IPS-NIHi11 (cell line): ENCODE results near the gene NDRG4.
"Not testable (repeated sequence)": the region's sequence is repeated elsewhere in the genome, so short reads cannot be mapped to it uniquely, and the experiment has no call there.

ENCODE experiments used
- DNase-seq: peaks from one replicate; pipeline ENCODE4 v3.0.0; 2012; ENCODE audit warnings: mixed read lengths, low spot score

The NDRG4 gene

DNA sequence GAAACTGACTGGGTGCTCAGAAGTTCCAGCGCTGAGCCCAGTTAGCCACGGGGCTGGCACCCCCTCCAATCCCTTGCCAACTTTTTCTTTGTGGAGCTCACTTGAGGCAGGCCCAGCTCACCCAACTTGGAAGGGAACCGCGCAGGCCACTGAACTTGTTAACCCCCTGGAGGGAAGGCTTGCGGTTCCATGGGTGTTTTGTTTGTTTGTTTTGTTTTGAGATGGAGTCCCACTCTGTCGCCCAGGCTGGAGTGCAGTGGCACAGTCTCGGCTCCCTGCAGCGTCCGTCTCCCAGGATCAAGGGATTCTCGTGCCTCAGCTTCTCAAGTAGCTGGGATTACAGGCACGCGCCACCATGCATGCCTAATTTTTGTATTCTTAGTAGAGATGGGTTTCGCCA is 34.1 kb upstream of the NDRG4 start:
- DNase-seq: no peak

GRCh38 chr16:58466396-58466795 is 33.5 kb upstream of the NDRG4 start:
- no peak for DNase-seq

GRCh38 chr16:58467905-58468304 is 32.0 kb upstream of the NDRG4 start:
- DNase-seq: no peak

DNA sequence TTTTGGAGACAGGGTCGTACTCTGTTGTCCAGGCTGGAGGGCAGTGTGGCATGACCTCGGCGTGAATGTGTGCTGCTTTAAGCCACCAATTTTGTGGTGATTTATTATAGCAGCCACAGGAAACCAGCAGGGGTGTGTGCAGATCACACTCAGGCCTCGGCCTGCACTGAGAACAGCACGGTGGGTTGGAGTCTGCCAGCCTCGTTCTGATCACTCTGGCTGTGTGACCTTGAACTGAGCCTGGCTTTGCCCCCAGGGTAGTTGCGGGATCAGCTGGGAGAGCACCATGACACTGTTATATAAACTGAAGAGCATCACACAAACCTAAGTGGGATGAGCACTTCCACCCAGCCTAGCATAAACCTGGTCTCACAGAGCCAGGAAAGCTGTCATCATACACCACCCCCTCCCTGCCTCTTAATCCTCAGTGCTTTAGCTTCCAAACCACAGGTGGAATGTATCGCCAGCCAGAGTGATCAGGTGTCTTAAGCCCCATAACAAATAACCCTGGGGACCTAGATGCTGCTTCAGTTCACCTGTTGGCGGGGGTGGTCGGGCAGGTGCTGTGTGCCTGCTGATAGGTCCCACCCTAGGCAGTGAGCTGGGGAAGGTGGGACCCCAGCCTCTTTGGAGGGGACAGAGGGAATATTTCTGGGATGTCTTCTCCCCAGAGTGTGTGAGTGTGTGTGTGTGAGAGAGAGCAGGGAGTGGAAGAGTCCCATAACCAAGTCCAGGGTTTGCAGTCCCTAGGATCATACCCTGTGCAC is 28.6 kb upstream of the NDRG4 start:
- DNase-seq: peak; percentile 29

DNA sequence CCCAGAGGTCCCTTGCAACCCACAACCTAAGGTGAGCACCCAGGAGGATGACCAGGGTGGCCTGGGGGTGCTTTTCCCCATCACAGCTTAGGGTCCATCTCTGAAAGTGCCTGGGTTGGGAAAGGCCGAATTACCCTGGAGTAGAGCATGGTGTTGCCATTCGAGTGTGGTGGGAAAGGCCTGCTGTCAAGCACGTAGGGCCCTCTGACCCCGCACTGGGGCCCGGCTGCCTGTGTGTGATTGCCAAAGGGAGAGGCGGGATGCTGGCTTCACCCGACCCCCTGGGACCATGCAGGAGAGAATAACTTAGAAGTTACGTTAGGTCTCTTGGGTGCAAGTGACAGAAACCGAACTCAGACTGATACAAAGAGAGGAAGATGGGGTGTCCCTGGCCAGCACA is 27.7 kb upstream of the NDRG4 start:
- no peak for DNase-seq

DNA sequence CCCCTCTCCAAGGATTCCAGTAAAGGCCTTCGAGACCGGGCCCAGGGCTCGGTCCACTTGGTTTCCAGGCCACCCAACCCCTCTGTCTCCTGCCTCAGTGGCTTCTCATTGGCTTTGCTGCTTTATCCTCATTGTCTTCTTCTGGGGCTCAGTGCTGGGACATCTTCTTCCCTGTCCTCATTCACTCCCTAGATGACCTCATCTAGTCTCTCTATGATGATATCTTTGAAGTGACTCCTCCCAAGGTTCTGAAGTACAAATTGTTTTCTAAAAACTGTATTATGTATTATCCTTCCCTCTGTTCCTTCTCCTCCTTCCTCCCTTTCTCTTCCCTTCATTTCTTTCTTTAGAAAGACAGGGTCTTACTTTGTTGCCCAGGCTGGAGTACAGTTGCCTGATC is 27.1 kb upstream of the NDRG4 start:
- DNase-seq: no peak

- no peak for DNase-seq
Measured at GRCh38 chr16:58474296-58474695, 25.6 kb upstream of the NDRG4 start.

- DNase-seq: no peak
Measured at GRCh38 chr16:58475091-58475619, 24.8 kb upstream of the NDRG4 start.

DNA sequence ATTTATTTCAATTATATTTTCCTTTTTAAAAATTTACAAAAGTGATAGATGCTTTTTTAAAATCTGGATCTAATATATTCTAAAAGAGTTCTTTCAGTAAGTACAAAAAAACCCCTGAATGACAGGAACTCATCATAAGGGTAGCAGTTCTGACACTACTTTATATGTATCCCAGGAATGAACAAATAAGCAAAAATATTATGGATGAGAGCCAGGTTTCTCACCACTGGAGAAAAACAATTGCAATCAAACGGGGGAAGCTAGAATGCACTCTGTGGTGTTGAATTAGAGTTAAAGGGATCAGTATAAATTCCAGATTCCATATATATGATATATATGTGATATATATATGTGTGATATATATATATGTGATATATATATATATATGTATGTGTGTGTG is 23.2 kb upstream of the NDRG4 start:
- no peak for DNase-seq

DNA sequence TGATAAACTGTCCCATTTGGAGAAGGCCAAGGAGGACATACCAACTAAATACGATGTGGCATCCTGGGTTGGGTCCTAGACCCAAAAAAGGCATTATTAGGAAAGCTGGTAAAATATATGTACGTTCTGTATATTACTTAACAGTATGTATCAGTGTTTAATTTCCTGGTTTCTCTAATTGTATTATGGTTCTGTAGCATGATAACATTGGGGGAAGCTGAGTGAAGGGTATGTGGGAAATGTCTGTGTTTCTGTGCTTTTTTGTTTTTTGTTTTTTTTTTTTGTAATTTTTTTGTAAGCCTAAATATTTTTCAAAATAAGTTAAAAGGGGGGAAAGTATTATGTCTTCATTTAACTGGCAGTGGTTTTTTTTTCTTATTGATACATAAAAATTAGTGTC is 21.5 kb upstream of the NDRG4 start:
- DNase-seq: no peak

GRCh38 chr16:58481226-58481869 is 18.6 kb upstream of the NDRG4 start:
- DNase-seq: no peak

- no peak for DNase-seq
Measured at GRCh38 chr16:58481931-58482330, 18.0 kb upstream of the NDRG4 start.

DNA sequence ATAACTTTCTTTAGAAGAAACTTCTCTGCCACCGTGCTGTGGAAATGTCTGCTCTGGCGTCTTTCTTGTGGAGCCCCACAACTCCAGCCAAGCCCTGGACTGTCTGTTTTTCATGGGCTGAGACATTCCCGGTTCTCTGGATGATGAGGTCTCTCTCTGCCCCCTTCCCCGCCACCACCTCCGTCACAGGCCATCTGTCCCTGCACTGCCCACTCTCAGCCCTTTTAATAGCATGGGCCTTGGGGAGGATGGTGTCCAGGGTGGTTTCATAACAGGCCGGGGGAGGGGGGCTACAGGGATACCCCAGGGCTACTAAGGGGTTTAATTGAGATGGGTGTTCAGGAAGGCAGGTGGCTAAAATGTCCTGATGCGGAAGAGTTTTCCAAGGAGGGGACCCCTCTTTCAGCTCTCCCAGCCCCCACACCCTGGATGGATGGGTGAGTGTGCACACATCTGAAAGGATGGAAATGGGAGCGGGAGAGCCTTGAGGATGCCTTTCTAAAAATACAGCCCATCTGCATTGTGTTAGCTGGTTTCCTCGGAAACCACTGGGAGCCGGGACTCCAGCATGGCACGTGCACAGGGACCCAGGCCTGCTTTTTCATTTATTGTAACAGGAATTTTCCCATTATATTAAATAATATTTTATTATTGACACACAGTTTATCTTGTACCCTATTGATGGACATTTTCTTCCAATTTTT is 14.6 kb upstream of the NDRG4 start:
- no peak for DNase-seq

GRCh38 chr16:58487566-58488351 is 12.2 kb upstream of the NDRG4 start:
- DNase-seq: peak; percentile 95

GRCh38 chr16:58488531-58488930 is 11.4 kb upstream of the NDRG4 start:
- DNase-seq: no peak

- DNase-seq: no peak
Measured at GRCh38 chr16:58490065-58490464, 9.9 kb upstream of the NDRG4 start.

DNA sequence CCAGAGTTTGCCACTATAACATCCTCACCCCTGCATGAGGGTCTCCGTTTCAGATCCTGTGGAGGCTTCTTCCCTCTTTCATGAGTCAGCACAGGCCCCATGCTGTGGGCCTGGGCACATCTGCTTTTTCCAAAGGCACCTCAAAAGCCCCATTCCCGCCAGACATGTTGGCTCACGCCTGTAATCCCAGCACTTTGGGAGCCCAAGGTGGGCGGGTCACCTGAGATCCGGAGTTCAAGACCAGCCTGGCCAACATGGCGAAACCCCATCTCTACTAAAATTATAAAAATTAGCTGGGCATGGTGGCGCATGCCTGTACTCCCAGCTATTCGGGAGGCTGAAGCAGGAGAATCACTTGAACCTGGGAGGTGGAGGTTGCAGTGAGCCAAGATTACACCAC is 9.4 kb upstream of the NDRG4 start:
- DNase-seq: not testable (repeated sequence)

GRCh38 chr16:58492066-58492465 is 7.9 kb upstream of the NDRG4 start:
- DNase-seq: no peak

DNA sequence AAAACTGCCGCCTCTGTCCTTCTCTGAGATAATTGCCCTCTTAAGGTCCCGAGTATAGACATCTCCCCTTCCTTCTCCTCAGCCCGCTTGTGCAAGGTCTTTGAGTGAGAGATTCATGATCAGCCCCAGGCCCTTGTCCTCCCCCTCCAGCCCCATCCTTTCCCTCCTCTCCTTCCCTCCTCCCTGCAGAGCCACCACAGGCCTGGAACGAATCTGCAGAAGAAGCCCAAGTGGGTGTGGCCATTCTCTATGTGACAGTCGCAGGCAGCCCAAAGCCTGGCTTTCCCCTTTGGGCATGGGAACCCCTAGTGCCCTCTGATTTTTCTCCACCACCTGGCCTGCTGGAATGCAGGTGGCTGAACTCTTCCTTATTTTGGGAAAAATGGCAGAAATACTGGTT is 7.2 kb upstream of the NDRG4 start:
- no peak for DNase-seq

DNA sequence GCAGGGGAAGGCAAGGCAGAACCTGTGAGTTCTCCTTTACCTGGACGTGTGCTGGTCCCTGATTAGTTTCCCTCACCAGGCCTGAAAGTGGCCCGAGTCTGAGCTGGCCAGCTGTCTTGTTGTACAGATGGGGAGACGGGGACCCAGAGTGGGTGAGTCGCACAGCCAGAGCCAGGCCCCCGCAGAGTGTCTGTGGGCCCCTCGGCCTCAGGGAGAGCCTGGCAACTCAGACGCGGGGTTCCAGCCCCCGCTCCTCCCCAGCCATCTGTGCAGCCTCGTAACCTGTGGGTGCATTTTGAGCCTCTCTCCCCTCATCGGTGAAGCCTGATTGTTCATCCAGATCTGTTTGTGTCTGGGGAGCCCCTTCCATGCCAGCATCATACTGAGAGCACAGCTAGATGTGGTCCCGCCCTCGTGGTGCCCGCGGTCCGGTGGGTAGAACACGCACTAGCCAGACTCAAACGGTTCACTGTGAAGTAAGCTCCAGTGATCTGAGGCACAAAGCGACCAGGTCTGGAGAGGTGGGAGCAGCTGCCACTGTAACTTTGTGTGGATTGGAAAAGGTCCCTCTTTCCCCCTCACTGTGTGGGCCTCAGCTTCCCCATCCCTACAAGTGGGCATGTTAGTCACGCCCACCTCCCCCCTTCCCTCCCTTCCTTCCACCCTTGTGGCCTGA is 6.0 kb upstream of the NDRG4 start:
- no peak for DNase-seq

- DNase-seq: peak; percentile 91
Measured at GRCh38 chr16:58494981-58495520, 4.9 kb upstream of the NDRG4 start.
